ENCODE measurements around the gene ZNF749. TPM values are rescaled to one million over a fixed set of nuclear protein-coding genes. Genes with fewer than 3 reads are reported as not detected.

ZNF749 gene
- 12.6 TPM for total RNA-seq

GRCh38 chr19:57435062-57435978 is at the start of gene ZNF749:
Gene ZNF749 (plus strand): TSS chr19:57435325. CDS start chr19:57435579, 254 bp downstream.
- DNase-seq: peak; percentile 96

GRCh38 chr19:57389194-57389729 is 45.9 kb upstream of the ZNF749 start:
- no peak for DNase-seq

- DNase-seq: peak; percentile 99
Observed at GRCh38 chr19:57389730-57390598, 45.2 kb upstream of the ZNF749 start, which contains the start of gene ZNF548. Gene ZNF548 (plus strand): TSS chr19:57389854. CDS start chr19:57390100, 246 bp downstream.

GRCh38 chr19:57395710-57396109 is 39.4 kb upstream of the ZNF749 start:
- no peak for DNase-seq

- no peak for DNase-seq
Observed at GRCh38 chr19:57398868-57399267, 36.3 kb upstream of the ZNF749 start.

GRCh38 chr19:57403737-57404563 is 31.2 kb upstream of the ZNF749 start:
- no peak for DNase-seq

- no peak for DNase-seq
Observed at GRCh38 chr19:57406516-57407123, 28.5 kb upstream of the ZNF749 start.

GRCh38 chr19:57410877-57411671 is 24.1 kb upstream of the ZNF749 start, which contains the start of gene ZNF17:
Gene ZNF17 (plus strand): TSS chr19:57411161. CDS start chr19:57413616, 2,455 bp downstream.
- peak; percentile 90 for DNase-seq

- no peak for DNase-seq
Observed at GRCh38 chr19:57419439-57419838, 15.7 kb upstream of the ZNF749 start.

- DNase-seq: no peak
Observed at GRCh38 chr19:57421037-57421436, 14.1 kb upstream of the ZNF749 start.

- peak; percentile 58 for DNase-seq
Observed at GRCh38 chr19:57434386-57435061, 601 bp upstream of the ZNF749 start.

GRCh38 chr19:57436417-57436816 is 1.3 kb downstream of the ZNF749 start:
- DNase-seq: no peak

GRCh38 chr19:57437931-57438330 is 2.8 kb downstream of the ZNF749 start:
- no peak for DNase-seq

- DNase-seq: no peak
Observed at GRCh38 chr19:57438925-57439324, 3.8 kb downstream of the ZNF749 start.

GRCh38 chr19:57441979-57442752 is 7.0 kb downstream of the ZNF749 start:
- DNase-seq: no peak

GRCh38 chr19:57443121-57443696 is 8.1 kb downstream of the ZNF749 start:
- no peak for DNase-seq

- no peak for DNase-seq
Observed at GRCh38 chr19:57452307-57452706, 17.2 kb downstream of the ZNF749 start.

GRCh38 chr19:57465680-57466381 is 30.7 kb downstream of the ZNF749 start:
- no peak for DNase-seq
